GM12875 (cell line): ENCODE data around the gene DCAF8L2.
A peak's percentile ranks its signal among the peaks of the same experiment; 100 is the strongest.
"Not testable (repeated sequence)": the region's sequence is repeated elsewhere in the genome, so short reads cannot be mapped to it uniquely, and the experiment has no call there.

Experiments
- H3K4me3 ChIP-seq: one replicate; pipeline ENCODE4 v1.5.1; 2011; ENCODE audit warnings: low read depth, low read length, control low read depth
- TF ChIP-seq, protein P1 (sequence below): IDR thresholded peaks from 2 replicates; pipeline ENCODE4 v1.5.1; 2011; ENCODE audit warnings: low read depth, mild to moderate bottlenecking, control low read depth, inconsistent platforms, low read length, moderate library complexity, borderline replicate concordance; ENCODE audit not compliant: insufficient read depth

The DCAF8L2 gene

DNA sequence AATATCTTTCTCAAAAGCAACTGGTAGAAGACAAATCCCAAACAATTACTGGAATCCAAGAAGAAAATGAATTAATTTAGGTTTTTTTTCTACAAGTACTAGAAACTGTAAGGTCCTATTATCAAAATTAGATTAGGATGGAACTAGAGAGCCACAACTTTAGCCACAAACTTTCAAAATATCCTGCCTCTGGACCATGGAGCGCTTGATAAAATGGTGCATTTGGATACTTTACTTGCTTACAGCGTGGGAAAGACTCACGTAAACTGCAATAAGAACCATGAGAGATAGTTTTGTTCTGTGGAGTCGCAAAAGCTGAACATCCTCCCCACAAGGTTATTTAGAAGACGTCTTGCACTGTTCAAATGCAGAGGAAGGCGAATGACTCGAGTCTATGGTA lies at the start of gene DCAF8L2:
TSS of gene DCAF8L2 (plus strand) at position 301 of the 400 bp plus-strand sequence. CDS start 156,552 bp downstream, outside the sequence.
- no peak within 1 kb of the TSS for H3K4me3 ChIP-seq
- TF ChIP-seq, protein P1, sequence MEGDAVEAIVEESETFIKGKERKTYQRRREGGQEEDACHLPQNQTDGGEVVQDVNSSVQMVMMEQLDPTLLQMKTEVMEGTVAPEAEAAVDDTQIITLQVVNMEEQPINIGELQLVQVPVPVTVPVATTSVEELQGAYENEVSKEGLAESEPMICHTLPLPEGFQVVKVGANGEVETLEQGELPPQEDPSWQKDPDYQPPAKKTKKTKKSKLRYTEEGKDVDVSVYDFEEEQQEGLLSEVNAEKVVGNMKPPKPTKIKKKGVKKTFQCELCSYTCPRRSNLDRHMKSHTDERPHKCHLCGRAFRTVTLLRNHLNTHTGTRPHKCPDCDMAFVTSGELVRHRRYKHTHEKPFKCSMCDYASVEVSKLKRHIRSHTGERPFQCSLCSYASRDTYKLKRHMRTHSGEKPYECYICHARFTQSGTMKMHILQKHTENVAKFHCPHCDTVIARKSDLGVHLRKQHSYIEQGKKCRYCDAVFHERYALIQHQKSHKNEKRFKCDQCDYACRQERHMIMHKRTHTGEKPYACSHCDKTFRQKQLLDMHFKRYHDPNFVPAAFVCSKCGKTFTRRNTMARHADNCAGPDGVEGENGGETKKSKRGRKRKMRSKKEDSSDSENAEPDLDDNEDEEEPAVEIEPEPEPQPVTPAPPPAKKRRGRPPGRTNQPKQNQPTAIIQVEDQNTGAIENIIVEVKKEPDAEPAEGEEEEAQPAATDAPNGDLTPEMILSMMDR = no peak

DNA sequence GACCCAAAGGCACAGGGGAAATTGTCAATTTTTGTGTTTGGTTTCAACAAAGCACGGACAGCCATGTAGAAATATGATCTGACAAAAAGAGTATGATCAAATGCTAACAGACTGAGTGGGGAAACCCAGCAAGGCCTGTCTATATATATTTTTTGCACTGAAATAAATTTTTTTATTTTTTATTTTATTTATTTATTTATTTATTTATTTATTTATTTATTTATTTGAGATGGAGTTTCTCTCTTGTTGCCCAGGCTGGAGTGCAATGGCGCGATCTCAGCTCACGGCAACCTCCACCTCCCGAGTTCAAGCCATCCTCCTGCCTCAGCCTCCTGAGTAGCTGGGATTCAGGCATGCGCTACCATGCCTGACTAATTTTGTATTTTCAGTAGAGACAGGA lies 49.0 kb upstream of the DCAF8L2 start:
- not testable (repeated sequence) for H3K4me3 ChIP-seq

- no peak overlapping the region for H3K4me3 ChIP-seq
- TF ChIP-seq, protein P1 = no peak
Measured at GRCh38 chrX:27548624-27549023, 41.5 kb upstream of the DCAF8L2 start.

GRCh38 chrX:27549688-27550087 lies 40.5 kb upstream of the DCAF8L2 start:
- H3K4me3 ChIP-seq = no peak overlapping the region
- TF ChIP-seq, protein P1 = no peak

- H3K4me3 ChIP-seq = no peak overlapping the region
- TF ChIP-seq, protein P1 = peak; percentile 45; the same call in 1 of the 2 replicates
Measured at GRCh38 chrX:27555514-27555913, 34.6 kb upstream of the DCAF8L2 start.

GRCh38 chrX:27565992-27566391 lies 24.2 kb upstream of the DCAF8L2 start:
- TF ChIP-seq, protein P1 = no peak
- no peak overlapping the region for H3K4me3 ChIP-seq

- TF ChIP-seq, protein P1 = no peak
- no peak overlapping the region for H3K4me3 ChIP-seq
Measured at GRCh38 chrX:27571164-27571563, 19.0 kb upstream of the DCAF8L2 start.

- TF ChIP-seq, protein P1 = no peak
- H3K4me3 ChIP-seq = no peak overlapping the region
Measured at GRCh38 chrX:27575565-27575964, 14.6 kb upstream of the DCAF8L2 start.
